HG02763 (cell line): ENCODE results near the gene IL23R.

Experiments used
- ATAC-seq: cut with Tn5 transposase; IDR thresholded peaks from one replicate; pipeline ENCODE4 v1.9.1; 2021; ENCODE audit warnings: mild to moderate bottlenecking, moderate library complexity; ENCODE audit not compliant: unreplicated experiment

The IL23R gene

DNA sequence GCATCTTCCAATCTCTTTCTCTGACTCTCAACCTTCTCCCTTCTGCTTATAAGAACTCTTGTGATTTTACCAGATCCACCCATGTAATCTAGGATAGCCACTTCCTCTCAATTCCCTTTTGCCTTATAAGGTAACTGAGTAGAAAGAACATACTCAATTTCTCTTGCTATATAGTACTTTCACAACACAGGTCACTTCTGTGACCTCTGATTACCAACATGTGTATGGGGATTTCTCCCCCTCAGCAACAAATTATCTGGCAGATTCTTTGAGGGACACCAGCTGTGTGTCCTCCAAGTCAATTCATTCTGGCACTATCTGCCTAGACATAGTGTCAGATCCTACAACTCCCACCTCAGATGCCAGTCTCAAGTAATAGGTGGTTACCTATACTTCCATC, 62.5 kb downstream of the IL23R start:
- no peak for ATAC-seq

DNA sequence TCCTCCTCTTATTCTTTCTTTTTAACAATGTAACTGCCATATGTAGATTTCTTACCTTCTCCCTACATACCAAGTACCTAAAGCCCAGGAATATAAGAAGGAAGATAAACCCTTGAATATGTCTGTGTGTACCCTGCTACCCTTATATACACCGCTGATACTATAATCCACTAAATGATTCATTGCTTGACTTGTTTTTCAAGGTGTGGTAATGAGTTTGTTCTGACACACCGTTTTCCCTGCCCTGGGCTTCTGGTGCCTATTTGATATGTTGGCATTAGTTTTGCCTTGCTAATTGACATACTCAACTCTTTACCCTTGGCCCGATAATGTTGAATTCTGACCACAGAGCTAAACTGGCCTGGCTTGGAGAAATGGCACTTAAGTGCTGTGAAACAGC, 64.3 kb downstream of the IL23R start:
- no peak for ATAC-seq

DNA sequence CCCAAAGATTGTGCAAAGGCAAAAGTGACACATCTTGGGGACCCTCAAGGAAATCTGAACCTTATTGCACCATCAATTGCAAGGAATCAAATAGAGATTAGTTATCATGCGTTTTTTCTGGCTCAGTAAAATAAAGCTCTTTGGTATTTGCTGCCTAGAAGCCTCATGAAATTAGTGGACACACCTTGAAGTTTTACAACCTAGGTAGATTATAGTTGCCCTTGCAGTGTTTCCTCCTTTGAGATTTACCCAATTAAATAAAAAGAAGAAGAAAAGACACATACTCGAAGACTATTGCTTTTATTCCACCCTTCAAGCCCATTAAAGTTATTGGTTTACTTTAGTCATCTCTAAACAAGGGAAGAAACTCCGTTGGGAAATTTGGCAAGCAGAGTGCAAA, 70.0 kb downstream of the IL23R start:
- ATAC-seq: no peak

DNA sequence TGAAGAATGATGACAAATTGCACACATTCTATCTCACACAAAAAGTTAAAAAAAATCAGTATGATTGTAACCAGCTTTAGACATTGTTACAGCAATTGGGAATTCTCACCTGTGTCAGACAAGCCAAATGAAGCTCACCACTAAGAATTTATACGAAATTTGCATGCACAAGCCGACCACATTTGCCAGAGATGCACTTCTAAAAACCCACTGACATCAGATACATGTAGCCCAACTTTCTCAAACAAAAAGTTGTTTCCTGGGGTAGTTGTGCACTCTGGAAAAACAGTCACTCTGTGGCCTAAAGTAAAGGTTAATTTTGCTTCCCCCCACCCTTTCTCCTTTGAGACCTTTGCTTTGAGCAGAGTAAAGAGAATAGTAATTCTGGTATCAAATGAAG, 73.5 kb downstream of the IL23R start:
- no peak for ATAC-seq

- ATAC-seq: no peak
Observed at GRCh38 chr1:67241200-67241746, 75.0 kb downstream of the IL23R start.

DNA sequence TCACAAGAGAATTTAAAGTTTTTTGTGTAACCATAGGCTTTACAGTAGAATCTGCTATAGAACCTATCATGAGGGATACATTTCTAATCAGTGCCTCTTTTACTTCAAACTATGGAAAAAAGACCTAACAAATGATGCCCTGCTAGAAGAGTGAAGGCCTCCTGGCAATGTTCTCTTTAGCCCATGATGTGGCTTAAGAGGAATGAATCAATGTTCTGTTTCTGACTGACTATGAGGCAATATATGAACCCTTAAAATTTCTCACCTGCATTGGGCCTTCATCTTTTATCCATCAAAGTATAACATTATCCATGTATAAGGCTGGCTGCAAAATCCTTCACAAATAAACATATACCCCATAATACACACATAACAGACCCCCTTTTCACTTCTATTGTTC, 75.8 kb downstream of the IL23R start:
- no peak for ATAC-seq

GRCh38 chr1:67250051-67250653, 83.9 kb downstream of the IL23R start:
- no peak for ATAC-seq

GRCh38 chr1:67256291-67257172, 90.3 kb downstream of the IL23R start:
- ATAC-seq: no peak

DNA sequence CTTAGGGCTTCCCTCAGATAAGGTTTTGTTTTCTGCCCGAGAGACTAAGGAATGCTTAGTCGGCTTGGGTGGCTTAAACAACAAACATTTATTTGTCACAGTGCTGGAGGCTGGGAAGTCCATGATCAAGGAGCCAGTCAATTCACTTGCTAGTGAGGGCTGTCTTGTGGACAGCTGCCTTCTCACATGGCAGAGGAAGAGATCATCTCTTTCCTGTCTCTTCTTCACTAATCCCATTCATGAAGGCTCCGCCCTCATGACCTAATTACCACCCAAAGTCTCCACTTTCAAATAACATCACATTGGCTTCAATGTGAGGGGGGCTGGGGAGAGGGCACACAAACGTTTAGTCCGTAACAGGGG, 90.9 kb downstream of the IL23R start:
- no peak for ATAC-seq

DNA sequence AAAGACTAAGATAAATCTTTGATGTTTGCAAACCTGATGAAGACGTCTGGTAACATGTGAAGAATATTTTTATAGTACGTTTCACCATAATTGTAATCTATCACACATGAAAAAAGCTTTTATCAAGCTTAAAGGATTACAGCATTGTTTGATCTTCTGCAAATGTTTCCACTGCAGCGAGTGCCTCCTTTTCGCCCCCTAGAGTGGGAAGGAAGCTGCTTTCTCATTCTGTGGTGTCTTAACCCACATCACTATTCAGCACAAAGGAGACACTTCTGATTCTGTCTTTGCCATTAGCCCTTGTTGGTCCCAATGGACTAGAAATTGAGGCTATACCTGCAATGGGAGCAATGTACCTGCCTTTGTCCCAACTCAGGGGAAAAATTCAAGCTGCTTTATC, 95.4 kb downstream of the IL23R start:
- no peak for ATAC-seq

DNA sequence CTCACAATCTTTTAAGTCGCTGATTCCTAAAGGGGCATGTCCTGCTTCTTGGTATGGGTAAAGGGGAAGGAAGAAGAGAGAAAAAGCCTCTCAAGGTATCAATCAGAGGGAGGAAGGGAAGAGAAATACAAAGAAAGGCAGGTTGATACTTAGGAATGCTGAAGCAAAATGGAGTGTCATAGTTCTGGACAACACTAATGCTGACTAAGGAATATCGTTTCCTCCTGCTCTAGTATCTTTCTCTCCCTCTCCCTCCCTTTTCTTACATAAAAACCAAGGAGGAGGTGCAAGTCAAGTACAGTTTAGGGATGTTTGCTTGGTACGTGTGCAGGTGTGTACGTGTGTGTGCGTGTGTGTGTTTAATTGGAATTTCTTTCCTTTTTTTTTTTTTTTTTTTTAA, 96.5 kb downstream of the IL23R start:
- no peak for ATAC-seq

GRCh38 chr1:67264152-67264551, 97.9 kb downstream of the IL23R start:
- ATAC-seq: no peak

DNA sequence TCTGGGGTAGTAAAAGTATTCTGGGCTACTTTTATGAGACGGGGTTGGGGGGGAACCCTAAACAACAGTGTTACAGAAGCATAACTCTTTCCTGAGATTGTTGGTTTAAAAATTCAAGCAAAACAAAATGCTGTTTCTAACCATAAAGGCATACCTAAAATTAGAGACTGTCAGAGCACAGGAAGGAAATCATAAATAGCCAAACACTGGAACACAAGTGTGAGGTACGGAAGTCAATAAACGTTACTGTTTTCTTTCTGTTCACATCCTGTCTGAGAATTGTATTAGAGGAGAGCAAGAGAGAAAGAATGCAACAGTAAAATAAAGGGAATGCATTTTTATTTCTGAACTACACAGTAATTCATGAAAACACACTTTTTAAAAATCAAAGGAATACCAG, 98.6 kb downstream of the IL23R start:
- no peak for ATAC-seq

GRCh38 chr1:67269061-67269460, 102.8 kb downstream of the IL23R start:
- ATAC-seq: no peak

DNA sequence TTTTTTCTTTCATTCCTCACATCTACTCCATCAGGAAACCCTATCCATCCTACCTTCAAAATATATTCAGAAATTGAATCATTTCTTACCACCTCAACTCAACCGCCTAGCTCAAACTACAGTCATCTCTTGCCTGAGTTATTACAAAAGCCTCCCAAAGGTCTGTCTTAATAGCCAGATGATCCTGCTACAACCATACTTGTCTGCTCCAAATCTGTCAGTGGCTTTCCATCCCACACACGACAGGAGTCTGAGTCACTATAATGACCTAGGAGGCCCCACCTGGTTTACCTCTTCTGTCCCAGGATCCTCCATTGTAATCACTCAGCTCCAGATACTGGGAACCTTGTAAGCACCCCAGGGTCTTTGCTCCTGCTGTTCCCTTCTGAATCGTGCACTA, 104.3 kb downstream of the IL23R start:
- ATAC-seq: no peak

DNA sequence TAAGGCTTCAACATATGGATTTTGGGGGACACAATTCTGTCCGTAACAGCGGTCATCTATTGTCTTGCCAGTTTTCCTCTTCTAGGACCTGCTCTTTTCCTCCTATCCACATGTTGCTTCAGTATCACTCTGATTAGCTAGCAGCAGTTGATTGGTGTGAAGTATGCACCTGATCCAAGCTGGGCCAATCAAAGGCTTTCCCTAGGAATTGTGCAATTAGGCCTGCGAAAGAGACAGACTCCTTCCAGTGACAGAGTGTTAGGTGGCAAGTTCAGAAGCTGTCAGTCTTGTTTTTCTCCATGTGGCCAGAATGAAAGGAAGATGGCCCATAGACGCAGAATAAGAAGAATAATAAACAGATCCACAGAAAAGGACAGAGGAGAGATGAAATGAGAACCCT, 107.3 kb downstream of the IL23R start:
- no peak for ATAC-seq

GRCh38 chr1:67274623-67275325, 108.5 kb downstream of the IL23R start:
- no peak for ATAC-seq

GRCh38 chr1:67280696-67281095, 114.4 kb downstream of the IL23R start:
- no peak for ATAC-seq

DNA sequence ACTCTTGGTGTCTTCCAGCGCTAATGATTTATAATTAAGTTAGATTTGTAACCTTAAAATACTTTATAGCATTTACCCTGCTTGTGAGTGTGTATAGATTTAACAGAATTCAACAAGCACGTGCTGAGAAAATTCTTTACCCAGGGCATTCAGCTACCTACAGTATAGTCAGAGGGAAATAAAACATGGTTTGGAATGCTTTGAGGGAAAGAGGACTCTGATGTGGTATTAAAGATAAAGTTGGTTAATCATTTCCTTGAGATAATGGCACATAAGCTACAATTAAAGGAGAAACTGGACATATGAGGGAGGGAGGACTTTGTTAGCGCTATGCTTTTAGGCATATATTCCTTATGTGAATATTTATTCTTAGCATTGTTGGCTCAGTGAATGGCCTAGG, 115.0 kb downstream of the IL23R start:
- ATAC-seq: no peak

GRCh38 chr1:67285780-67286488, 119.7 kb downstream of the IL23R start:
- ATAC-seq: peak; percentile 72

GRCh38 chr1:67290236-67290635, 124.0 kb downstream of the IL23R start:
- ATAC-seq: no peak
